Measurements from ENCODE around the gene EXTL1.

The EXTL1 gene

GRCh38 chr1:26025060-26025459, 3.5 kb downstream of the EXTL1 start:
- DNase-seq: no peak

- no peak for DNase-seq
Observed at GRCh38 chr1:26025517-26025916, 3.9 kb downstream of the EXTL1 start.

- no peak for DNase-seq
Observed at GRCh38 chr1:26027716-26028489, 6.3 kb downstream of the EXTL1 start.

GRCh38 chr1:26028490-26028980, 7.0 kb downstream of the EXTL1 start:
- no peak for DNase-seq

GRCh38 chr1:26029054-26029863, 7.7 kb downstream of the EXTL1 start:
- DNase-seq: no peak

- DNase-seq: no peak
Observed at GRCh38 chr1:26029864-26030481, 8.4 kb downstream of the EXTL1 start.

GRCh38 chr1:26031196-26031595, 9.6 kb downstream of the EXTL1 start:
- no peak for DNase-seq

GRCh38 chr1:26031611-26032220, 10.1 kb downstream of the EXTL1 start:
- DNase-seq: no peak

GRCh38 chr1:26032656-26033357, 11.2 kb downstream of the EXTL1 start:
- DNase-seq: no peak

GRCh38 chr1:26034504-26035202, 13.1 kb downstream of the EXTL1 start:
- DNase-seq: no peak

GRCh38 chr1:26035203-26035958, 13.8 kb downstream of the EXTL1 start:
- DNase-seq: peak; percentile 90

GRCh38 chr1:26035959-26036755, 14.6 kb downstream of the EXTL1 start:
- no peak for DNase-seq

GRCh38 chr1:26036756-26037281, 15.2 kb downstream of the EXTL1 start:
- no peak for DNase-seq

- DNase-seq: no peak
Observed at GRCh38 chr1:26037904-26038303, 16.3 kb downstream of the EXTL1 start.

- no peak for DNase-seq
Observed at GRCh38 chr1:26038477-26038876, 16.9 kb downstream of the EXTL1 start.

- DNase-seq: no peak
Observed at GRCh38 chr1:26038904-26039303, 17.3 kb downstream of the EXTL1 start.

GRCh38 chr1:26041401-26041800, 19.8 kb downstream of the EXTL1 start:
- DNase-seq: no peak

GRCh38 chr1:26041978-26042377, 20.4 kb downstream of the EXTL1 start:
- no peak for DNase-seq

- DNase-seq: no peak
Observed at GRCh38 chr1:26043765-26044164, 22.2 kb downstream of the EXTL1 start.

- no peak for DNase-seq
Observed at GRCh38 chr1:26044414-26044813, 22.8 kb downstream of the EXTL1 start.
